HCT116 (cell line): Measurements from ENCODE around the gene TNIK. TPM values are rescaled to one million over a fixed set of nuclear protein-coding genes. Genes with fewer than 3 reads are reported as not detected.

Experiments used
- ATAC-seq: fragments of 200-7000 bp; cut with Tn5 transposase; 2 replicates; pipeline ENCODE4 v1.9.1; 2020; ENCODE audit warnings: mild to moderate bottlenecking, moderate library complexity
- BruUV-seq: library from RNA; stranded (reverse); fragments of 400-500 nt; replicated peaks from 2 replicates; lab custom pipeline; 2021; lab: Mats Ljungman, UMichigan
- CTCF ChIA-PET: fragments of 300-600 bp; sonication (Branson Sonifier 250); formaldehyde crosslinking; loops from one replicate; lab custom pipeline; 2021; ENCODE audit warnings: antibody characterized with exemption; lab: Charles Lee
- POLR2A ChIA-PET: fragments of 300-600, 350-600 bp; sonication (Branson Sonifier 250); formaldehyde crosslinking; loops from one replicate; lab custom pipeline; 2021; ENCODE audit warnings: antibody characterized with exemption; lab: Charles Lee
- RAD21 ChIA-PET, 2 experiments: fragments of 300-600 bp; sonication (Branson Sonifier 250); formaldehyde crosslinking; loops; one replicate each; lab custom pipeline; 2023; ENCODE audit warnings: low total read pairs in 2 of 2; ENCODE audit not compliant: uncharacterized antibody in 2 of 2, unreplicated experiment in 2 of 2, low non-redundant PET in 1 of 2; lab: Charles Lee
- DNase-seq: peaks from one replicate; pipeline ENCODE4 v3.0.0-alpha.2; 2010; ENCODE audit warnings: low read depth, low spot score
- H2AFZ ChIP-seq: fragments of 200-600 bp; shearing (Covaris generic), sonication (generic); 2 replicates; pipeline ENCODE4 v1.6.1; 2017; ENCODE audit warnings: low read depth, mixed run types, mixed read lengths, antibody characterized with exemption, low read length; ENCODE audit not compliant: poor library complexity, severe bottlenecking
- H3K27ac ChIP-seq: 2 replicates; pipeline ENCODE4 v1.5.1; 2012; ENCODE audit warnings: low read depth, low read length
- H3K27me3 ChIP-seq: fragments of 200-600 bp; sonication (generic); 2 replicates; pipeline ENCODE4 v1.6.1; 2016; ENCODE audit warnings: mixed run types, low read length, mixed read lengths; ENCODE audit not compliant: insufficient read depth
- H3K36me3 ChIP-seq, 2 experiments: fragments of 200-500 bp in 1 of 2; fragments of 200-600 bp in 1 of 2; sonication (Bioruptor generic) in 1 of 2; sonication (generic) in 1 of 2; 2 replicates each; pipeline versions ENCODE4 v1.5.1 to v1.6.1; 2014 to 2016; ENCODE audit warnings: low read length in 2 of 2, inconsistent platforms in 1 of 2, mixed read lengths in 1 of 2, mixed run types in 1 of 2; ENCODE audit not compliant: insufficient read depth in 2 of 2, control insufficient read depth in 1 of 2
- H3K4me1 ChIP-seq, 2 experiments: fragments of 200-600 bp in 1 of 2; sonication (generic) in 1 of 2; 2 replicates each; pipeline versions ENCODE4 v1.5.1 to v1.6.1; 2012 to 2017; ENCODE audit warnings: low read length in 2 of 2, inconsistent platforms in 1 of 2, mild to moderate bottlenecking in 1 of 2, mixed read lengths in 1 of 2, mixed run types in 1 of 2, moderate library complexity in 1 of 2; ENCODE audit not compliant: insufficient read depth in 2 of 2, control insufficient read depth in 1 of 2
- H3K4me2 ChIP-seq: fragments of 200-600 bp; sonication (generic); 2 replicates; pipeline ENCODE4 v1.6.1; 2017; ENCODE audit warnings: mixed run types, low read length, mixed read lengths
- H3K4me3 ChIP-seq, 2 experiments: fragments of 200-600 bp in 1 of 2; sonication (generic) in 1 of 2; replicated peaks in 1 of 2; 2 replicates each; pipeline ENCODE4 v1.5.1; 2011 to 2016; ENCODE audit warnings: low read length in 2 of 2, control low read depth in 1 of 2, low read depth in 1 of 2, mild to moderate bottlenecking in 1 of 2, mixed read lengths in 1 of 2, mixed run types in 1 of 2
- H3K79me2 ChIP-seq: fragments of 200-600 bp; sonication (generic); 2 replicates; pipeline ENCODE4 v1.6.1; 2017; ENCODE audit warnings: mild to moderate bottlenecking, mixed run types, low read length, moderate library complexity, mixed read lengths; ENCODE audit not compliant: insufficient read depth
- H3K9ac ChIP-seq: fragments of 200-600 bp; sonication (generic); 2 replicates; pipeline ENCODE4 v1.6.1; 2016; ENCODE audit warnings: low read length, mixed read lengths
- H3K9me2 ChIP-seq: fragments of 200-600 bp; sonication (generic), shearing (Covaris generic); 2 replicates; pipeline ENCODE4 v1.6.1; 2017; ENCODE audit warnings: mixed run types, mild to moderate bottlenecking, moderate library complexity; ENCODE audit not compliant: insufficient read depth
- H3K9me3 ChIP-seq, 2 experiments: fragments of 200-500 bp in 1 of 2; fragments of 200-600 bp in 1 of 2; sonication (Bioruptor generic) in 1 of 2; sonication (generic) in 1 of 2; 2 replicates each; pipeline ENCODE4 v1.6.1; 2014 to 2017; ENCODE audit warnings: low read length in 2 of 2, mixed read lengths in 2 of 2, inconsistent platforms in 1 of 2, low read depth in 1 of 2, mild to moderate bottlenecking in 1 of 2, mixed run types in 1 of 2, moderate library complexity in 1 of 2; ENCODE audit not compliant: control insufficient read depth in 1 of 2, insufficient read depth in 1 of 2
- H4K20me1 ChIP-seq: fragments of 200-600 bp; sonication (generic), shearing (Covaris generic); 2 replicates; pipeline ENCODE4 v1.6.1; 2017; ENCODE audit warnings: mixed run types, mild to moderate bottlenecking, moderate library complexity; ENCODE audit not compliant: insufficient read depth
- ATF3 ChIP-seq: IDR thresholded peaks from 2 replicates; pipeline ENCODE4 v1.6.1; 2012
- CEBPB ChIP-seq: IDR thresholded peaks from 2 replicates; pipeline ENCODE4 v1.6.1; 2012; ENCODE audit warnings: low read depth
- EGR1 ChIP-seq: IDR thresholded peaks from 2 replicates; pipeline ENCODE4 v1.6.1; 2012; ENCODE audit warnings: low read depth
- ELF1 ChIP-seq: IDR thresholded peaks from 2 replicates; pipeline ENCODE4 v1.6.1; 2012; ENCODE audit warnings: low read depth, borderline replicate concordance
- EZH2 ChIP-seq: fragments of 200-600 bp; sonication (generic); IDR thresholded peaks from 2 replicates; pipeline ENCODE4 v1.6.1; 2017; ENCODE audit warnings: antibody characterized with exemption, mixed run types
- EZH2phosphoT487 ChIP-seq: fragments of 200-600 bp; IDR thresholded peaks from 2 replicates; pipeline ENCODE4 v1.6.1; 2018; ENCODE audit warnings: antibody characterized with exemption, borderline replicate concordance
- FOSL1 ChIP-seq: IDR thresholded peaks from 2 replicates; pipeline ENCODE4 v1.6.1; 2012; ENCODE audit warnings: low read depth
- JUND ChIP-seq: IDR thresholded peaks from 2 replicates; pipeline ENCODE4 v1.6.1; 2012
- POLR2AphosphoS5 ChIP-seq: IDR thresholded peaks from 2 replicates; pipeline ENCODE4 v1.6.1; 2011; ENCODE audit warnings: mild to moderate bottlenecking, low read depth, low read length, moderate library complexity
- SIN3A ChIP-seq: IDR thresholded peaks from 2 replicates; pipeline ENCODE4 v1.6.1; 2012; ENCODE audit warnings: low read depth
- SP1 ChIP-seq: IDR thresholded peaks from 2 replicates; pipeline ENCODE4 v1.6.1; 2012; ENCODE audit warnings: low read depth
- SRF ChIP-seq: IDR thresholded peaks from 2 replicates; pipeline ENCODE4 v1.6.1; 2012; ENCODE audit warnings: low read depth
- YY1 ChIP-seq: IDR thresholded peaks from 2 replicates; pipeline ENCODE4 v1.6.1; 2011; ENCODE audit warnings: low read length, low read depth, moderate library complexity, mild to moderate bottlenecking; ENCODE audit not compliant: insufficient replicate concordance; ENCODE audit errors: extremely low read depth
- ZFX ChIP-seq: fragments of 450-650 bp; IDR thresholded peaks from 2 replicates; pipeline ENCODE4 v1.6.1; 2017
- ZNF274 ChIP-seq: fragments of 200-500 bp; sonication (Bioruptor generic); IDR thresholded peaks from 2 replicates; pipeline ENCODE4 v1.6.1; 2014; ENCODE audit warnings: mild to moderate bottlenecking, low read depth, low read length, inconsistent platforms
- intact Hi-C: fragments of 100-400 bp; cut with micrococcal nuclease; formaldehyde crosslinking; loops from 2 replicates; pipeline ENCODE4 v1.10.0; 2022
- total RNA-seq: library from RNA; stranded (reverse); gene quantifications from one replicate; pipeline ENCODE4 v1.2.1, GENCODE V29; 2021; ENCODE audit not compliant: unreplicated experiment
- TF ChIP-seq, protein P1 (sequence below): IDR thresholded peaks from 2 replicates; pipeline ENCODE4 v1.6.1; 2011; ENCODE audit warnings: mild to moderate bottlenecking, low read length, moderate library complexity; ENCODE audit not compliant: insufficient replicate concordance; ENCODE audit errors: extremely low read depth
- TF ChIP-seq, protein P2 (sequence below), 3 experiments: fragments of 200-600 bp in 1 of 3; sonication (generic) in 1 of 3; IDR thresholded peaks in 2 of 3; conservative IDR thresholded peaks in 1 of 3; 2 replicates each; pipeline ENCODE4 v1.5.1; 2012 to 2017; ENCODE audit warnings: low read depth in 2 of 3, low read length in 2 of 3, antibody characterized with exemption in 1 of 3, borderline replicate concordance in 1 of 3, control low read depth in 1 of 3, mild to moderate bottlenecking in 1 of 3, mixed read lengths in 1 of 3, mixed run types in 1 of 3, moderate library complexity in 1 of 3; ENCODE audit not compliant: insufficient read depth in 1 of 3
- TF ChIP-seq, protein P3 (sequence below): IDR thresholded peaks from 2 replicates; pipeline ENCODE4 v1.6.1; 2012; ENCODE audit warnings: low read depth

TNIK gene
- total RNA-seq, 1 experiment from 2014 or later, result 24.1 TPM

DNA sequence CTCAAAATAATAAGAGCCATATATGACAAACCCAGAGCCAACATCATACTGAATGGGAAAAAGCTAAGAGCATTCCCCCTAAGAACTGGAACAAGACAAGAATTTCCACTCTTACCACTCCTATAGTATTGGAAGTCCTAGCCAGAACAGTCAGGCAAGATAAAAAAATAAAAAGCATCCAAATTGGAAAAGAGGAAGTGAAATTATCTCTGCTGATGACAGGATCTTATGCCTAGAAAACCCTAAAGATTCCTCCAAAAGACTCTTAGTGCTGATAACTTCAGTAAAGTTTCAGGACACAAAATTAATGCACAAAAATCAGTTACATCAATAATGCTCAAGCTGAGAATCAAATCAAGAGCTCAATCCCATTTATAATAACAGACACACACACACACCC, 387.8 kb downstream of the TNIK start:
- H4K20me1 ChIP-seq, result no peaks in the 10 kb centered on the region
- CTCF ChIA-PET, result no interaction called here

More for the DNA sequence above, 387.8 kb downstream of the TNIK start:
- no peak for TF ChIP-seq ELF1
- TF ChIP-seq ZFX, result no peak
- no peak for TF ChIP-seq EZH2phosphoT487
- TF ChIP-seq, protein P1, sequence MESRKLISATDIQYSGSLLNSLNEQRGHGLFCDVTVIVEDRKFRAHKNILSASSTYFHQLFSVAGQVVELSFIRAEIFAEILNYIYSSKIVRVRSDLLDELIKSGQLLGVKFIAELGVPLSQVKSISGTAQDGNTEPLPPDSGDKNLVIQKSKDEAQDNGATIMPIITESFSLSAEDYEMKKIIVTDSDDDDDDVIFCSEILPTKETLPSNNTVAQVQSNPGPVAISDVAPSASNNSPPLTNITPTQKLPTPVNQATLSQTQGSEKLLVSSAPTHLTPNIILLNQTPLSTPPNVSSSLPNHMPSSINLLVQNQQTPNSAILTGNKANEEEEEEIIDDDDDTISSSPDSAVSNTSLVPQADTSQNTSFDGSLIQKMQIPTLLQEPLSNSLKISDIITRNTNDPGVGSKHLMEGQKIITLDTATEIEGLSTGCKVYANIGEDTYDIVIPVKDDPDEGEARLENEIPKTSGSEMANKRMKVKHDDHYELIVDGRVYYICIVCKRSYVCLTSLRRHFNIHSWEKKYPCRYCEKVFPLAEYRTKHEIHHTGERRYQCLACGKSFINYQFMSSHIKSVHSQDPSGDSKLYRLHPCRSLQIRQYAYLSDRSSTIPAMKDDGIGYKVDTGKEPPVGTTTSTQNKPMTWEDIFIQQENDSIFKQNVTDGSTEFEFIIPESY, result no peak
- TF ChIP-seq, protein P2, sequence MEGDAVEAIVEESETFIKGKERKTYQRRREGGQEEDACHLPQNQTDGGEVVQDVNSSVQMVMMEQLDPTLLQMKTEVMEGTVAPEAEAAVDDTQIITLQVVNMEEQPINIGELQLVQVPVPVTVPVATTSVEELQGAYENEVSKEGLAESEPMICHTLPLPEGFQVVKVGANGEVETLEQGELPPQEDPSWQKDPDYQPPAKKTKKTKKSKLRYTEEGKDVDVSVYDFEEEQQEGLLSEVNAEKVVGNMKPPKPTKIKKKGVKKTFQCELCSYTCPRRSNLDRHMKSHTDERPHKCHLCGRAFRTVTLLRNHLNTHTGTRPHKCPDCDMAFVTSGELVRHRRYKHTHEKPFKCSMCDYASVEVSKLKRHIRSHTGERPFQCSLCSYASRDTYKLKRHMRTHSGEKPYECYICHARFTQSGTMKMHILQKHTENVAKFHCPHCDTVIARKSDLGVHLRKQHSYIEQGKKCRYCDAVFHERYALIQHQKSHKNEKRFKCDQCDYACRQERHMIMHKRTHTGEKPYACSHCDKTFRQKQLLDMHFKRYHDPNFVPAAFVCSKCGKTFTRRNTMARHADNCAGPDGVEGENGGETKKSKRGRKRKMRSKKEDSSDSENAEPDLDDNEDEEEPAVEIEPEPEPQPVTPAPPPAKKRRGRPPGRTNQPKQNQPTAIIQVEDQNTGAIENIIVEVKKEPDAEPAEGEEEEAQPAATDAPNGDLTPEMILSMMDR (IDR thresholded peaks at IDR 0.05 in 2 of 3, conservative IDR thresholded peaks at IDR 0.05 in 1 of 3; ENCODE audit: borderline replicate concordance in 1 of 3, insufficient read depth in 1 of 3, low read depth in 2 of 3, low read length in 2 of 3), result no peak
- TF ChIP-seq EZH2, result no peak
- no peak for TF ChIP-seq SIN3A
- TF ChIP-seq CEBPB, result no peak
- TF ChIP-seq, protein P3, sequence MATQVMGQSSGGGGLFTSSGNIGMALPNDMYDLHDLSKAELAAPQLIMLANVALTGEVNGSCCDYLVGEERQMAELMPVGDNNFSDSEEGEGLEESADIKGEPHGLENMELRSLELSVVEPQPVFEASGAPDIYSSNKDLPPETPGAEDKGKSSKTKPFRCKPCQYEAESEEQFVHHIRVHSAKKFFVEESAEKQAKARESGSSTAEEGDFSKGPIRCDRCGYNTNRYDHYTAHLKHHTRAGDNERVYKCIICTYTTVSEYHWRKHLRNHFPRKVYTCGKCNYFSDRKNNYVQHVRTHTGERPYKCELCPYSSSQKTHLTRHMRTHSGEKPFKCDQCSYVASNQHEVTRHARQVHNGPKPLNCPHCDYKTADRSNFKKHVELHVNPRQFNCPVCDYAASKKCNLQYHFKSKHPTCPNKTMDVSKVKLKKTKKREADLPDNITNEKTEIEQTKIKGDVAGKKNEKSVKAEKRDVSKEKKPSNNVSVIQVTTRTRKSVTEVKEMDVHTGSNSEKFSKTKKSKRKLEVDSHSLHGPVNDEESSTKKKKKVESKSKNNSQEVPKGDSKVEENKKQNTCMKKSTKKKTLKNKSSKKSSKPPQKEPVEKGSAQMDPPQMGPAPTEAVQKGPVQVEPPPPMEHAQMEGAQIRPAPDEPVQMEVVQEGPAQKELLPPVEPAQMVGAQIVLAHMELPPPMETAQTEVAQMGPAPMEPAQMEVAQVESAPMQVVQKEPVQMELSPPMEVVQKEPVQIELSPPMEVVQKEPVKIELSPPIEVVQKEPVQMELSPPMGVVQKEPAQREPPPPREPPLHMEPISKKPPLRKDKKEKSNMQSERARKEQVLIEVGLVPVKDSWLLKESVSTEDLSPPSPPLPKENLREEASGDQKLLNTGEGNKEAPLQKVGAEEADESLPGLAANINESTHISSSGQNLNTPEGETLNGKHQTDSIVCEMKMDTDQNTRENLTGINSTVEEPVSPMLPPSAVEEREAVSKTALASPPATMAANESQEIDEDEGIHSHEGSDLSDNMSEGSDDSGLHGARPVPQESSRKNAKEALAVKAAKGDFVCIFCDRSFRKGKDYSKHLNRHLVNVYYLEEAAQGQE, result no peak
- TF ChIP-seq POLR2AphosphoS5, result no peak
- no peak for TF ChIP-seq ZNF274
- TF ChIP-seq ATF3, result no peak
- TF ChIP-seq FOSL1, result no peak
- TF ChIP-seq EGR1, result no peak
- no peak for TF ChIP-seq SRF
- no peak for TF ChIP-seq JUND
- no peak for TF ChIP-seq SP1
- TF ChIP-seq YY1, result no peak
- no peak overlapping the region for H3K4me2 ChIP-seq
- BruUV-seq, result no TSS peak
- RAD21 ChIA-PET, result no interaction called here
- H3K27me3 ChIP-seq, result no peaks in the 10 kb centered on the region
- intact Hi-C loops, result no loop called here
- H3K9me2 ChIP-seq, result no peaks in the 10 kb centered on the region
- DNase-seq (no peak), ATAC-seq (no peak)
- no peak overlapping the region for H2AFZ ChIP-seq
- peaks cover 0 to 9% of the 10 kb centered on the region in 2 experiments; a peak in 2 of 4 replicates for H3K36me3 ChIP-seq
- H3K27ac ChIP-seq, result no peak overlapping the region
- H3K9me3 ChIP-seq, result no peaks in the 10 kb centered on the region
- no peak overlapping the region for H3K4me3 ChIP-seq
- no peak overlapping the region for H3K9ac ChIP-seq
- H3K79me2 ChIP-seq, result no peaks in the 10 kb centered on the region
- POLR2A ChIA-PET, result no interaction called here
- H3K4me1 ChIP-seq, result no peaks in the 10 kb centered on the region
